Duodenal mucosa (tissue), 2 donors: Measurements from ENCODE around the gene DPYSL4.

Source experiments
- H3K27ac ChIP-seq: one replicate; pipeline ENCODE4 v1.7.0; 2013; ENCODE audit warnings: low read depth, low read length
- H3K27me3 ChIP-seq, 2 donors: one replicate each; pipeline ENCODE4 v1.7.0; 2013; ENCODE audit warnings: low read length in 2 of 2, control low read depth in 1 of 2; ENCODE audit not compliant: insufficient read depth in 2 of 2, control insufficient read depth in 1 of 2
- H3K36me3 ChIP-seq, 2 donors: one replicate each; pipeline ENCODE4 v1.7.0; 2013; ENCODE audit warnings: low read length in 2 of 2, control low read depth in 1 of 2; ENCODE audit not compliant: insufficient read depth in 2 of 2, control insufficient read depth in 1 of 2
- H3K4me1 ChIP-seq, 2 donors: one replicate each; pipeline ENCODE4 v1.7.0; 2013; ENCODE audit warnings: low read length in 2 of 2, control low read depth in 1 of 2; ENCODE audit not compliant: insufficient read depth in 2 of 2, control insufficient read depth in 1 of 2
- H3K4me3 ChIP-seq, 2 donors: one replicate each; pipeline ENCODE4 v1.7.0; 2013; ENCODE audit warnings: low read length in 2 of 2, low read depth in 1 of 2
- H3K9ac ChIP-seq, 2 donors: one replicate each; pipeline ENCODE4 v1.7.0; 2013; ENCODE audit warnings: low read length in 2 of 2, low read depth in 1 of 2
- H3K9me3 ChIP-seq, 2 donors: one replicate each; pipeline ENCODE4 v1.7.0; 2013; ENCODE audit warnings: low read length in 2 of 2, control low read depth in 1 of 2; ENCODE audit not compliant: control insufficient read depth in 1 of 2

Gene DPYSL4

DNA sequence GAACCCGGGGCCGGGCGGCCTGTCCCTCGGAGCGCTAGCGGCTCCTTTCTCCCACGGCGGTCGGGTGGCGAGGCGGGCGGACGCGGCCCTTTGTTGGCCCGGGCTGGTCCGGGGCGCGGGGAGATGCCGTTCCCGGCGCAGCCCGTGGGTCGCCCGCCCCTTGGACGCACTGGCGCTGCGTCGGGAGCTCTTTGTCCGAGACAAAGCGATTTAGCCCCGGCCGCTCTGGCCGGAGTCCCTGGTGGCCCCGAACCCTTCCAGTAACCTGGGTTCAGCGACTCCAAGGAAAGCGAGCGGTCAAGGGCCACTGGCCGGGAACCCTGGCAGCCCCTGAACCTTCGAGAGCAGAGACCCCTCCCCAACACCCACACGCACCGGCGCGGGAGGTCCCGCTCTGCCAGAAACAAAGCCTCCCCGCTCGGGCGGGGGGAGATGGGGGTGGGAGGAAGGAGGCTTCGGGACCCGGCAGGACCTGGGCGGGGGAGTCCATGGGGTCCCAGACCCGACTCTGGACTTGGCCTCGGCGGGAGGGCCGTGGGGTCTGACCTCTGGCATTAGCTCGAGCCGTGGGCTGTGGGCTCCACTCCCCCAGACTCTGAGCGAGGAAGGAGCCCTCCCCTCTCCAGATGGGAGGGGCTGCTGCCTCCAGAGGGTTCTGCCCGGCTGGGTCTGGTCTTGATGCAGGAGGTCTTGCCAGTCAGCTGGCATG, 836 bp downstream of the DPYSL4 start:
- Histone ChIP-seq H3K27ac (no peak overlapping the region), H3K4me3 (no peak overlapping the region), H3K4me1 (no peaks in the 10 kb centered on the region), H3K27me3 (peaks cover 35 to 44% of the 10 kb centered on the region in 2 donors), H3K9ac (no peak overlapping the region), H3K9me3 (no peaks in the 10 kb centered on the region), H3K36me3 (no peaks in the 10 kb centered on the region)

GRCh38 chr10:132188331-132188730, 1.6 kb downstream of the DPYSL4 start:
- Histone ChIP-seq H3K36me3 (no peaks in the 10 kb centered on the region), H3K4me1 (no peaks in the 10 kb centered on the region), H3K4me3 (no peak overlapping the region), H3K9me3 (no peaks in the 10 kb centered on the region), H3K27ac (no peak overlapping the region), H3K9ac (no peak overlapping the region), H3K27me3 (peaks cover 32 to 37% of the 10 kb centered on the region in 2 donors)

DNA sequence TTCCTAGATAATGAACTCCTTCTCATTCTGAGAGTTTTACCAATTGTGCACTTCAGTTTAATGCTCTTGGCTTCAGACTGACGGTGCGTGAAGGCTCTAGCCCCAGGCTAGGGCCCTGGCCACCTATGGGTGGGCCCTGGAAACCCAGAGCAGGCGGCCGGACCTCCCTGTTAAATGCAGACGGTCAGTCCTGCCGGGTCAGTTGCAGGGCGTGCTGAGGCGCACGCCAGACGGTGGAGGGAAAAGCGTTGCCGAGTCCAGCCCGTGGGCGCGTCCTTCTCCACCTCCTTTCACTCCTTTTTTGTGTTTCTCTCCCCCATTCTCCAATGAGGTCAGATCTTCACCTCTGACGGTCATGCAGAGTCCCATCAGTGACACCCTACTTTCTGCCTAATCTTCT, 2.3 kb downstream of the DPYSL4 start:
- H3K36me3 ChIP-seq, result no peaks in the 10 kb centered on the region
- H3K4me1 ChIP-seq, result no peaks in the 10 kb centered on the region
- H3K27ac ChIP-seq, result no peak overlapping the region
- H3K9me3 ChIP-seq, result no peaks in the 10 kb centered on the region
- H3K27me3 ChIP-seq, result peaks cover 29 to 34% of the 10 kb centered on the region in 2 donors
- H3K4me3 ChIP-seq, result no peak overlapping the region
- no peak overlapping the region for H3K9ac ChIP-seq

DNA sequence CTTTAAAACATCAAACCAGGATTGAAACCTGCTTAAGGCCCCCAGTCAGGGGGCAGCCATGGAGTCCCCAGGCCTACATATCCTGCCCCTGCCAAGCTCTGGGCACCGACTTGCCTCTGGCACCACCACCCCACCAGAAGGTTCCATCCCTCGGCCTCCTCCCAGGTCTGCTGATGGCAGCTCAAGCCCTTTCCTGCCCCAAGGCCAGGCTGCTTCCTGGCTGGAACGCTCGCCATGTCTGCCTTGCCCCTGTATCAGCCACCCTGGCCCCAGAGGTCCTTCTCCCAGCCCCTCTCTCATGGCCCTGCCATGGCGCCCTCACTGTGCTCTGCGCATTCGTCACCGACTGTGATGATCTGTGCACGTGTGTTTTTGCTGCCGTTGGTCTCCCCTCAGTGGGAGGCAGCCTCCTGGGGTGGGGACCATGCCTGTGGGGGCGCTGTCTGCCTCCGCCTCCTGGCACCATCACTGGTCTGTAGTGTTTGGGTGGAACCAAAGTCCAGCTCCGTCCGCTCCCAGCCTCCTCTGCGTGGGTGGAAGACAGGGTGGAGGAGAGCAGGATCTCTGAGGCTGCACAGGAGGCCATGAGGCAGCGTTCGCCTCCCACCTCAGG, 3.2 kb downstream of the DPYSL4 start:
- H3K27ac ChIP-seq, result no peak overlapping the region
- no peaks in the 10 kb centered on the region for H3K36me3 ChIP-seq
- H3K4me3 ChIP-seq, result no peak overlapping the region
- H3K9me3 ChIP-seq, result no peaks in the 10 kb centered on the region
- H3K9ac ChIP-seq, result no peak overlapping the region
- no peaks in the 10 kb centered on the region for H3K4me1 ChIP-seq
- peaks cover 29% of the 10 kb centered on the region in 2 donors for H3K27me3 ChIP-seq

DNA sequence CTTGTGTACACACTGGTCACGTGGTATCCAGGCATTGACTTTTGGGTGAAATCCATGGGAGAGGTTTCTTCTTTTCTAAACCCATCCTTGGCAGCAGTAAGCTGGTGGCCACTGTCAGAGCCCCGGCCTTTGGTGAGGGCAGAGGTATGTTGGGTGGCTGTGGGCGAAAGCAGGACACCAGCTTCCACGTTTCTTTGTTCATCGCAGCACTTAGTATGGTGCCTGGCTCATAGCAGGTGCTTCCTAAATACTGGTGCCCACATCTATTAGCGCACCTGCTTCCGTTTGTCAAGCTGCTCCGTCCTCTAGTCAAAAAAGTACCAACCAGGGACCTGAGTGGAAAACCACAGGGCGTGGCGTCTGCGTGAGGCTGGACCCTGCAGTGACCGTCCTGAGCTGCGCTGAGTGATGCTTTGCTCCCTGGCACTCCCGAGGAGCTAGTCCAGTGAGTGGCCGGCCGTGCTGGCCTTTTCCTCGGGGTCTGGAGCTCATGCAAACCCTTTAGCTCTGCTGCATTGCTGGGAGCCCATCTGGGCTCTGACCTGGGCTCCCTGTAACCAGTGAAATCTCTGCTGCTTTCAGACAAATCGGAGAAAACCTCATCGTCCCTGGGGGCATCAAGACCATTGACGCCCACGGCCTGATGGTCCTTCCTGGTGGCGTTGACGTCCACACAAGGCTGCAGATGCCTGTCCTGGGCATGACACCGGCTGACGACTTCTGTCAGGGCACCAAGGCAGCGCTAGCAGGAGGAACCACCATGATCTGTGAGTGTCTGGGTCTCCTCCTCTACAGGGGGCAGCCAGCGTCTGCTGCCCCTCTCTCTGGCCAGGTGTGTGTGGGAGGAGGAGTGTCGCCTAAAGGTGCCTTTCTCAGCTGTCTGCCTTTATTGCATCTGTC, 5.6 kb downstream of the DPYSL4 start:
- no peak overlapping the region for H3K9ac ChIP-seq
- H3K27me3 ChIP-seq, result peaks cover 22 to 23% of the 10 kb centered on the region in 2 donors
- no peaks in the 10 kb centered on the region for H3K9me3 ChIP-seq
- no peak overlapping the region for H3K27ac ChIP-seq
- H3K4me3 ChIP-seq, result no peak overlapping the region
- no peaks in the 10 kb centered on the region for H3K4me1 ChIP-seq
- H3K36me3 ChIP-seq, result no peaks in the 10 kb centered on the region

- no peak overlapping the region for H3K27ac ChIP-seq
These were observed 6.4 kb downstream of the DPYSL4 start for GRCh38 chr10:132192991-132193665.

DNA sequence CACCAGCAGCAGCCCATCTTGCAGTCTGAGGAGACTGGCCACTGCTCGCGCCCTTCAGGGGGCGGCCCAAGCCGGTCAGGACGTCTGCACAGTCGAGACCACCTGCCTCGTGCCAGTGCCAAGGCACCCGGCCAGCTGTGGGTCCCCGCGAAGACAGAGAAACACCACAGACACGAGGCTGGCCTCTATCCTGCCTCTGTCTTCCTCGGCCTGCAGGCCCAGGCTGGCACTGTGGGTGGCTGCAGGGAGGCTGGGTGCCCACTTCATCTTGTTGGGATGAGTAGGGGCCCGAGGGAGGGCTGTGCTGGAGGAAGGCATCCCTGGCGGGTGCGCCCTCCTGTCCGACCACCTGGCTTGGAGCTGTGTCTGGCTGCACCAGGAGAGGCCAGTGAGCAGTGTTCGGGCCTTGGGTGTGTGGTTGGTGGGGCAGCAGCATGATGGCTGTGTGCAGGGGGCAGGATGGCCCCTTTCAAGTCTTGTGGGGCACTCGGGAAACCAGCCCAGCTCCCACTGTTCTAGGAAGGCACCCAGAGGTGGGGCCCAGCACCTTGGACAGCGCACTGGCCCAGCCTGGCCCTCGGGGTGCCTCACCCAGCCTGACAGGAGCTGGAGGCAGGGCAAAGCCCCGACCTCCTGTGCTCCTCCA, 7.3 kb downstream of the DPYSL4 start:
- Histone ChIP-seq H3K9me3 (no peaks in the 10 kb centered on the region), H3K9ac (no peak overlapping the region), H3K4me3 (no peak overlapping the region), H3K36me3 (no peaks in the 10 kb centered on the region), H3K4me1 (no peaks in the 10 kb centered on the region), H3K27ac (no peak overlapping the region), H3K27me3 (peaks cover 7 to 8% of the 10 kb centered on the region in 2 donors)

More at GRCh38 chr10:132192991-132193665, 6.4 kb downstream of the DPYSL4 start:
- H3K4me1 ChIP-seq, result no peaks in the 10 kb centered on the region
- no peak overlapping the region for H3K9ac ChIP-seq
- peaks cover 16 to 17% of the 10 kb centered on the region in 2 donors for H3K27me3 ChIP-seq
- no peaks in the 10 kb centered on the region for H3K9me3 ChIP-seq
- H3K36me3 ChIP-seq, result no peaks in the 10 kb centered on the region
- H3K4me3 ChIP-seq, result no peak overlapping the region

DNA sequence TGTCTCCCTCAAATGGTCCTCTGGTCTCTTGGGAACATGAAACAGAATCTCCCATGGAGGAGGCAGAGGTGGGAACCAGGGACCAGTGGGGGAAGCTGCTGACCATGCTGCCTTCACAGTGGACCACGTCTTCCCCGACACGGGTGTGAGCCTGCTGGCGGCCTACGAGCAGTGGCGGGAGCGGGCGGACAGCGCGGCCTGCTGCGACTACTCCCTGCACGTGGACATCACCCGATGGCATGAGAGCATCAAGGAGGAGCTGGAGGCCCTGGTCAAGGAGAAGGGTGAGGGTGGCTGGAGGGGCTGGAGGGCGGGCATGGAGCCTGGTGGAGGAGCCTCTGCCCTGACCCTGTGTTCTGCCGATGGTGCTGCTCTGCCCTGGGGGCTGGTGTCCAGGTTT, 8.0 kb downstream of the DPYSL4 start:
- H3K4me3 ChIP-seq, result no peak overlapping the region
- no peaks in the 10 kb centered on the region for H3K4me1 ChIP-seq
- no peaks in the 10 kb centered on the region for H3K9me3 ChIP-seq
- H3K27ac ChIP-seq, result no peak overlapping the region
- no peak overlapping the region for H3K9ac ChIP-seq
- H3K36me3 ChIP-seq, result no peaks in the 10 kb centered on the region
- peaks cover under 1 to 3% of the 10 kb centered on the region in 2 donors for H3K27me3 ChIP-seq

GRCh38 chr10:132195366-132196075, 8.8 kb downstream of the DPYSL4 start:
- Histone ChIP-seq H3K27me3 (no peaks in the 10 kb centered on the region), H3K4me3 (no peak overlapping the region), H3K9me3 (no peaks in the 10 kb centered on the region), H3K9ac (no peak overlapping the region), H3K36me3 (no peaks in the 10 kb centered on the region), H3K27ac (no peak overlapping the region), H3K4me1 (no peaks in the 10 kb centered on the region)
